Endothelial cell of umbilical vein (primary cell): ENCODE results near the gene RANBP17.

ENCODE experiments used
- CTCF ChIP-seq, 2 donors: IDR thresholded peaks; 1 replicate in 1 of 2; 2 replicates in 1 of 2; pipeline ENCODE4 v1.5.1; 2011; ENCODE audit warnings: low read length in 2 of 2, mild to moderate bottlenecking in 2 of 2, moderate library complexity in 2 of 2, control low read depth in 1 of 2, inconsistent platforms in 1 of 2, low read depth in 1 of 2; ENCODE audit not compliant: insufficient read depth in 1 of 2; ENCODE audit errors: extremely low read depth in 1 of 2
- EZH2 ChIP-seq: IDR thresholded peaks from 2 replicates; pipeline ENCODE4 v1.6.1; 2012; ENCODE audit warnings: borderline replicate concordance, low read depth, mild to moderate bottlenecking, moderate library complexity, low read length, inconsistent platforms; ENCODE audit not compliant: severe bottlenecking
- FOS ChIP-seq: IDR thresholded peaks from 2 replicates; pipeline ENCODE4 v1.6.1; 2011; ENCODE audit warnings: mild to moderate bottlenecking, low read length, moderate library complexity, borderline replicate concordance; ENCODE audit not compliant: insufficient read depth
- GATA2 ChIP-seq: IDR thresholded peaks from 2 replicates; pipeline ENCODE4 v1.7.0; 2011; ENCODE audit warnings: low read depth, mild to moderate bottlenecking, moderate library complexity, mixed read lengths, low read length; ENCODE audit not compliant: insufficient read length, insufficient read depth
- JUN ChIP-seq: IDR thresholded peaks from 2 replicates; pipeline ENCODE4 v1.6.1; 2011; ENCODE audit warnings: borderline replicate concordance, low read depth; ENCODE audit not compliant: insufficient read length, insufficient read depth
- MAX ChIP-seq: IDR thresholded peaks from 2 replicates; pipeline ENCODE4 v1.6.1; 2011; ENCODE audit not compliant: insufficient read depth, insufficient read length
- MYC ChIP-seq: IDR thresholded peaks from one replicate; pipeline ENCODE4 v1.6.1; 2011; ENCODE audit warnings: mild to moderate bottlenecking, low read depth, low read length
- POLR2A ChIP-seq: IDR thresholded peaks from 2 replicates; pipeline ENCODE4 v1.6.1; 2012; ENCODE audit warnings: low read depth, mild to moderate bottlenecking, control low read depth, low read length
- POLR2AphosphoS5 ChIP-seq: IDR thresholded peaks from 2 replicates; pipeline ENCODE4 v1.6.1; 2012; ENCODE audit warnings: low read depth, mild to moderate bottlenecking, control low read depth, low read length, moderate library complexity; ENCODE audit not compliant: insufficient read depth

- TF ChIP-seq POLR2A, result no peak
- no peak for TF ChIP-seq CTCF (IDR thresholded peaks at IDR 0.05; ENCODE audit: extremely low read depth in 1 of 2, insufficient read depth in 1 of 2, low read depth in 1 of 2, low read length in 2 of 2)
- no peak for TF ChIP-seq EZH2
- no peak for TF ChIP-seq MAX
- no peak for TF ChIP-seq JUN
- TF ChIP-seq MYC, result no peak
- no peak for TF ChIP-seq FOS
- no peak for TF ChIP-seq POLR2AphosphoS5
- no peak for TF ChIP-seq GATA2
These were observed 423.6 kb downstream of the RANBP17 start for GRCh38 chr5:171285465-171285864.
